GM12872 (cell line): ENCODE results near the gene TNIK.

ENCODE experiments used
- TF ChIP-seq, protein P1 (sequence below): IDR thresholded peaks from 3 replicates; pipeline ENCODE4 v1.5.1; 2011; ENCODE audit warnings: low read depth, mild to moderate bottlenecking, low read length, moderate library complexity; ENCODE audit not compliant: insufficient read depth

TNIK gene

DNA sequence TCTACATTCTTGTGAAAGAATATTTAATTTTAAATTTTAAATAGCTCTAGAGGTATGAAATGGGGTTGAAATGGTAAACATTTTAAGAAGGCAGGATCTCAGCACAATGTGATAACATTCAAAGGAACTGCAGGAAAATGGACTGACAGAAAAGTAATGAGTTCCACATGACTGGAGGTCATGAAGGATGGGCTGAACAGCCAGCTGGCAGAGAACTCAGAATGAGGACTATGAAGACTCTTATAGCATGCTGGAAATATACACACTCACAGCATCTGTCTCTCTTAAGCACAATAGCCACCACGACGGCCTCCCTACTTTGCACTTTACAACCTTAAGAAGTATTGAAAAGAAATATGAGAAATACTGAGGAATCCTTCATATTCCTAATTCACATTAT lies 94.7 kb downstream of the TNIK start:
- TF ChIP-seq, protein P1, sequence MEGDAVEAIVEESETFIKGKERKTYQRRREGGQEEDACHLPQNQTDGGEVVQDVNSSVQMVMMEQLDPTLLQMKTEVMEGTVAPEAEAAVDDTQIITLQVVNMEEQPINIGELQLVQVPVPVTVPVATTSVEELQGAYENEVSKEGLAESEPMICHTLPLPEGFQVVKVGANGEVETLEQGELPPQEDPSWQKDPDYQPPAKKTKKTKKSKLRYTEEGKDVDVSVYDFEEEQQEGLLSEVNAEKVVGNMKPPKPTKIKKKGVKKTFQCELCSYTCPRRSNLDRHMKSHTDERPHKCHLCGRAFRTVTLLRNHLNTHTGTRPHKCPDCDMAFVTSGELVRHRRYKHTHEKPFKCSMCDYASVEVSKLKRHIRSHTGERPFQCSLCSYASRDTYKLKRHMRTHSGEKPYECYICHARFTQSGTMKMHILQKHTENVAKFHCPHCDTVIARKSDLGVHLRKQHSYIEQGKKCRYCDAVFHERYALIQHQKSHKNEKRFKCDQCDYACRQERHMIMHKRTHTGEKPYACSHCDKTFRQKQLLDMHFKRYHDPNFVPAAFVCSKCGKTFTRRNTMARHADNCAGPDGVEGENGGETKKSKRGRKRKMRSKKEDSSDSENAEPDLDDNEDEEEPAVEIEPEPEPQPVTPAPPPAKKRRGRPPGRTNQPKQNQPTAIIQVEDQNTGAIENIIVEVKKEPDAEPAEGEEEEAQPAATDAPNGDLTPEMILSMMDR, result no peak

GRCh38 chr3:171364500-171364899 lies 95.7 kb downstream of the TNIK start:
- TF ChIP-seq, protein P1, result no peak

- TF ChIP-seq, protein P1, result no peak
Observed at GRCh38 chr3:171363202-171363601, 97.0 kb downstream of the TNIK start.

DNA sequence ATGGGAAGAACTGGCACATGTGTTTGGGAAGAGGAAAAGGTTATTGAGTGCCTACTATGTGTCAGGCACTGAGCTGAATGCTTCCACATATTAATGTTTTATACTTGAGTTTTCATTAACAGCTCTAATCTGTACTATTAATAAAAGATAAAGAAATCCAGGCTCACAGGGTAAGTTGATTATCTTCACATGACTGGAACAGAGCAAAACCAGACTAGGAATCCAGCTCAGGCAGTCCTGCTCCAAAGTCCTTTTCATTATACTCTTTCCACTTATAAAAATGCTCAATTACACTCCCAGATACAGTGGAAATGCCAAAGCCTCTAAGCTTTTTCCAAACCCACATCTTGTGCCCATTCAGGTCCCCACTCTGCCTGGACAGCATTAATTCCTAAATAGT lies 97.6 kb downstream of the TNIK start:
- TF ChIP-seq, protein P1, result no peak

GRCh38 chr3:171358881-171359198 lies 101.4 kb downstream of the TNIK start:
- TF ChIP-seq, protein P1, result no peak

- TF ChIP-seq, protein P1, result no peak
Observed at GRCh38 chr3:171358181-171358880, 101.9 kb downstream of the TNIK start.

GRCh38 chr3:171357721-171358120 lies 102.5 kb downstream of the TNIK start:
- TF ChIP-seq, protein P1, result no peak
